ENCODE data around the gene RNF207.
A peak's percentile ranks its signal among the peaks of the same experiment; 100 is the strongest.

RNF207 gene

GRCh38 chr1:6174621-6175410 lies 31.1 kb upstream of the RNF207 start:
- DNase-seq = no peak

GRCh38 chr1:6175411-6175828 lies 30.5 kb upstream of the RNF207 start:
- DNase-seq = no peak

DNA sequence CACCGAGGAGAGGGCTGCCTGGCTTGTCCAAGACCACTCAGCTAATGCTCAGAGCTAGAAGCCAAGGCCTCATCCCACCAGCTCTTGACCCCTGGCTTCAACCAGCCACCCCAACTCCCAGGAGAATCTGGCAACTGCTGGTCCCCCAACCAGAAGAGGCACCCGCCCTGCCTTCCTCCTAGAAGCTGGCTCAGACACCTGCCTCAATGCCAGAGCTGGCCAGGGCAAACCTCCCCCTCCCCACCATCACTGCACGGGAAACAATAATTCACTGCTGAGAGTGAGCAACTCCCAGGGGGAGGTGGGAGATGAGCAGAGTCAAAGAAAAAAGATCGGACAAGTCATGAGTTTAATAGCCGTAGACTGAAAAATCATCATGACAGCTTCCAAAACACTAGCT lies 29.1 kb upstream of the RNF207 start:
- DNase-seq = no peak

DNA sequence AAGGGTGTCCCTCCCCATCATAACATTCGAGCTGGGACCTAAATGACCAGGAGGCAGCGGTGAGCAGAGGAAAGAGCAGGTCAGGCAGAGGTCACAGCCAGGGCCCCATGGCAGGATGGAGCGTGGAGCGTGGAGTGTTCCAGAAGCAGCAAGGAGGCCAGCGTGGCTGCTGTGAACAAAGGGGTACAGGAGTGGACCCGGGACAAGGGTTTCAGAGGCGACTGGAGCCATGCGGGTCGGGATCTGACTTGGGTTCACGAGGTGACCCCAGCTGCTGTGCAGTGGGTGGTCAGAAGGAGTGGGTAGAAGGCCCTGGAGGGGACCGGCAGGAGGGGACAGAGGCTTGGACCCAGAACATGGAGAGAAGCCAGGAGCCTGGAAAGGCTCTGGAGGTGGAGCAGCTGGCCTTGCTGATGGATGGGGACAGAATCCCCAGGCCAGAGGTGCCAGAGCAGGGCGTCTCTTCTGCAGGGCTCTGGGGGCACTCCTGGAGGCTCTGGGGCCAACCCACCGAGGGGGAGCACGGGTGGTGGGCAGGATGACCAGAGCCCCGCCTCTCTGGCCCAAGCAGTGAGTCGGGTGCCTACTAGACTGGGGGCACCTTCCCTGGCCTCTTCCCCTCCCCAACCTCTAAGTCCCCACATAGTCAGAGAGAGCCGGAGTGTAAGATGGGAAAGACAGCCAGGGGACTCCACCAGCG lies 28.1 kb upstream of the RNF207 start:
- no peak for DNase-seq

DNA sequence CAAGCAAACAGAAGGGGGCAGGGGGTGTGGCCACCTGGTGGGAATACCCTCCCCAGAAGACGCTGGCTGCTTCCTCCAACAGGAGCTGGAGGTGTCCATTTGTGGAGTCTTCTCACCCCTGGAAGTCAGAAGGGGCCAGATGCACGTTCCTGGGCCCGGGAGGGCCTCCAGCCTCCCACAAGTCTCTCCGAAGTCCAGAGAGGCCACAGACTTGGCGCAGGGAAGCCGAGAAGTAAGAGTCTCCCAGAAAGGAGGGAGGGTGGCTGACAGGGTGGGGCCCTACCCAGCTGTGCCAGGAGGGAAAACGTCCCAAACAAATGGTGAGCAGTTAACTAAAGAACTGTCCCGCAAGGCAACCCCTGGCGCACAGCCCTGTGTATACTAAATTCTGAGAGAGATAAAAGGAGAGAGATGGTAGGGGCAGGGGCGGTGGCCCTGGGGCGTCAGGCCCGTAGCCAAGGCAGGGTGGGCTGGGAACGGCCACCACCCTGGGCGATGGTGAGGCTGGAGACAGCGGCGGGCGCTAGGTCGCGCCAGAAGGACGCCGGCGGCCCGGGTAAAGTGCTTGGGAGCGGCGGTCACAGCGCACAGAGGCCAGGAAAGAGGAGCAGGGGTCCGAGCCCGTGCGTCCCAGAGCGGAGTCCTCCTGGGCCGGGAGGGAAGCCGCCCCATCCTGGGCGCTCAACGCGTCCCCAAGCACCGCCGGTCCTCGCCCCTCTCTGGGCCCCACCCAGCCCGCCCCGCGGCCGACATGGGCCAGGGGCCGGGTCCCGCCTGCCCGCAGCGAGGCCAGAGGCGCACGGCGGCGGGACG lies 27.0 kb upstream of the RNF207 start:
- DNase-seq = no peak

GRCh38 chr1:6179564-6180175 lies 26.2 kb upstream of the RNF207 start:
- DNase-seq = no peak

- DNase-seq = no peak
These were observed 25.6 kb upstream of the RNF207 start, which contains the start of gene CHD5 for GRCh38 chr1:6180268-6180706. Gene CHD5, minus strand, starts transcription at chr1:6180321. Its CDS starts 298 bp downstream, at chr1:6180023.

DNA sequence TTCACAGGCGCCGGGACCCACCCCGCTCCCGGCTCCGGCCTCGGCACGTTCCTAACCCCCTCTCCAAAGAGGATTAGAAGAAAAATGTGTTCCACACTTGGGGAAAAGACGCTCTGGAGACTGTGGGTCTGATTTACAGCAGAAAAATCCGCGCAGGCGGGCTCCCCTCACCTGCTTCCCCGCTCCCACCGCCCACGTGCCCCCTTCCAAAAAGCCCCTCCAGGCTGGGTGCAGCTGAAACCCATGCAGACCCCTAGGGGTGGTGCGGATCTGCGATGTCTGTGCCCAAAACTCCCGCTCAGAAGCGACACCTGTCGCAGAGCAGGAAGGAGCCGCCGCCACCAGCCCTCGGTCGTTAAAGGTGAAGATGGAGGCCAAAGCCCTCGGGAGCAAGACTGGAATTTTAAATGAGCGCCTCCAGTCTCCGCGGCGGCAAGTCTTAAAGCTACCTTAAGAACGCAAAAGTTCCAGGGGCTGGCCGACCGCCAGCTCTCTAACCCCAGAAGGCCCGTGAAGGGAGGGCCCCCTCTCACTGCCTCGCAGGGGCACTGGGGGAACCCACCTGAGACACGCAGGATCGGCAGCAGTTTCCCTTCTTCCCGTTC lies 25.1 kb upstream of the RNF207 start:
- DNase-seq = no peak

- DNase-seq = no peak
These were observed 24.6 kb upstream of the RNF207 start for GRCh38 chr1:6181347-6181770.

- no peak for DNase-seq
These were observed 22.4 kb upstream of the RNF207 start for GRCh38 chr1:6183520-6183989.

DNA sequence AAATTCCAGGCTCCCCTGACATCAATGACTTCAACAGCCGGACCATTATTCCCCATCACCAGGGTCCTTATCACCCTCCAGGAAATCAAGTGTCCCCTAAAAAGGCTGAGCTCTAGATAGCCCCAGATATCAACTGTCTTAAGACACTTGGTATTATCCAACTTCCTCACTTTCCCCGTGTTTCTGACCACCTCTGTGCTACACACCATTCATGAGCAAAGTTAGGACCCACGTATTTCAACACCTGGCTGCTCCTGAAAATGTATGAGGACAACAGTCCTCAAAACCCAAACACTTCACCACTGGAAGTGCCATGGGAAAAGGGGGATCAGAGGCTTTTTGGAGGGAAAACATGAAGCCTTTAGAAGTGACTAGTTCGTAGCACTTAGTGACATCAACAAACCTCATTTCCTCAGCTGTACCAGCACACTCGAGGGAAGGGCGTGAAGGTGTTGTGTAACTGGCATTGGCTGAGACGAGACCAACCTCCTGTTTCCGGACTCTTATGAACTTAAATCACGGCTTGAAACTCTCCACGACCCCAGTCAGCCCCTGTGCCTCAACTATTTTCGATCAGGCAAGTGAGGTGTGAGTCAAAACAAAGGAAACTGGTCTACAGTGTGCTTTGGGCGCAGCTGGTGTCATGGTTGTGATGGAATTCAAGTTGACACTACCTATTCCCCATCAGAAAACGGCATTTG lies 21.7 kb upstream of the RNF207 start:
- DNase-seq = no peak

GRCh38 chr1:6185151-6185550 lies 20.8 kb upstream of the RNF207 start:
- DNase-seq = no peak

GRCh38 chr1:6185635-6186382 lies 20.1 kb upstream of the RNF207 start:
- DNase-seq = no peak

- no peak for DNase-seq
These were observed 17.5 kb upstream of the RNF207 start for GRCh38 chr1:6188466-6188865.

- DNase-seq = no peak
These were observed 14.0 kb upstream of the RNF207 start for GRCh38 chr1:6191968-6192367.

GRCh38 chr1:6197746-6198427 lies 8.0 kb upstream of the RNF207 start:
- no peak for DNase-seq

DNA sequence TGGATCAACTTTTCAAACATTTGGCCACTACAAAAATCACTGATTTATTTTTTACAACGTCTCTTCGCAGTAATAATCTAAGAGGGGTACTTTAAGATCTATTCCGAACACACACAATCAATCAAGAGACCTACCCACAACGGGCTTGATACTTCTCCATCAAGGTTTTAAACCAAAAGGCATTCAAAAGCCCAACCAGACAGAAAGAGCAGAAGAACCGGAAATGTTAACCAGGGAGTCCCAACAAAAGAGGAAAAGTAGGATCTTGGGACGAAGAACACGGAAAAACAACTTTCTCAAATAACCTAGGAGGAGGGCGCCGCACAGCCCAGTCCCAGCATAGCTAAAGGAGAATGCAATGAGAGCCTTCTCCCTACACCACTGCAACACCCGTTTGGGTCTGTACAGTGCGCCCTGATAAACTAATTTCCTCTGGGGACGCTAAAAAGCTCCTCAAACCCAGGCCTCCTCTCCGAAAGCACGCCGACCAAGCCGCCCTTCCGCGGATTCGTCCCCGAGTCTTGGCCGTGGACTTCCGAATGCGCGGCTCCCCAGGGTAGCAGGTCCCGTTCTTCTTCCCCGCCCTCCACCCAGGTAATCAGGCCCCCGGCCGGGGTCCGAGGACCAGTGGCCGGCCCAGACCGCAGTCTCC lies 7.1 kb upstream of the RNF207 start:
- DNase-seq = no peak

DNA sequence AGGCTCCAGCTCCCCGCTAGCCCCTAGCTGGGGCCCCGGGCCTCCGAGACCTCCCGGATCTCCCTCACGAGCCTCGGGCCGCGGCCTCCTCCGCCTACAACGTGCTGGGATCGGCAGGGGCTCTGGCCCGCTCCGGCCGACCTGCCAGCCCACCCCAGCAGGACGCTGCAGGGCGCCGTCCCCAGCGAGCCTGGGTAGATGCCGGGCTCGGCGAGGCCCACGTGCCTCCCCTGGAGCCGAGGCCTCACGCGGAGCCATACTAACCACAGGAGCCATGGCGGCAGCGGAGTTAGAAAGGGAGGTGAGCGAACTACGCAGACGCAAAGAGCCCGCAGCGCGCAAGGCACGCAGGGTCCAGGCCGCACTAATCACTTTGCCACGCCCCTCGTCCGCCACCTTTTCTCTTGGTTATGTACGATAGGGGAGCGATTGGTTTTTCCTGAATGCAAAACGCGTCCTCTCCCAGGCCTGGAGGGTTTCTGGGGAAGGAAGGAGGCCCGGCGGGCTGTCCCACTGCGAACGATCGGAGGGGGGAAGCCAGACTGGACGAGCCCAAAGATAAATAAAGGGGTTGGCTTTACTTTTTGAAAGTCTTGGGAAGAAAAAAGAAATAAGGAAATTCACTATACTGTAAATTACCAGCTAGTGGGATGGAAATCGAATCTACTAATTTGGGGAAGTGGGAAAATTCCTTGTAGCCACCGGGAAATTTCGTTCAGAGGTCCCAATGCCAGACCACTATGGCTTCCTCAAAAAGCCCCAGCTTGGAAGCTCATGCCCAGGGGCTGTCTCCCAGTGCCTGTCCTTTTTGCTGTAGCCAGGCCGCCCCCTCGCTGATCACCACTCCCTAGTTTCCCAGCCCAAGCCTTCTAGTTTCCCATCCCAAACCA lies 6.4 kb upstream of the RNF207 start, which contains the start of gene RPL22:
Gene RPL22 (minus strand): TSS at position 298 of the 890 bp plus-strand sequence. CDS start 22 bp downstream, at position 276.
- DNase-seq = peak; percentile 97

Data from activated effector memory CD4-positive, alpha-beta T cell treated with Interleukin-2 at 50 U/mL for 16 hours (primary cell).